IMR-90 (cell line): ENCODE results near the gene UCHL1. TPM values are rescaled to one million over a fixed set of nuclear protein-coding genes. Genes with fewer than 3 reads are reported as not detected.

Source experiments
- ATAC-seq: fragments of 200-7000 bp; cut with Tn5 transposase; 2 replicates; pipeline ENCODE4 v1.9.1; 2020; ENCODE audit warnings: low read depth, mild to moderate bottlenecking, moderate library complexity
- BruUV-seq: library from RNA; stranded (reverse); fragments of 400-500 nt; replicated peaks from 2 replicates; lab custom pipeline; 2021; lab: Mats Ljungman, UMichigan
- CTCF ChIA-PET: fragments of 300-600 bp; formaldehyde crosslinking; extraction: SDS; loops from one replicate; lab custom pipeline; 2021; ENCODE audit warnings: antibody characterized with exemption; lab: Yijun Ruan, JAX
- POLR2A ChIA-PET: fragments of 300-600 bp; sonication (Branson Sonifier 250); formaldehyde crosslinking; loops from one replicate; lab custom pipeline; 2022; ENCODE audit warnings: antibody characterized with exemption; ENCODE audit not compliant: unreplicated experiment; lab: Charles Lee
- DNase-seq: peaks from one replicate; pipeline ENCODE4 v3.0.0; 2013
- H2AFZ ChIP-seq: replicated peaks from 2 replicates; pipeline ENCODE3; 2013; ENCODE audit warnings: low read length, mild to moderate bottlenecking; ENCODE audit not compliant: poor library complexity
- H2AK5ac ChIP-seq: 2 replicates; pipeline ENCODE4 v1.6.1; 2013; ENCODE audit warnings: low read depth, low read length, inconsistent platforms
- H2AK9ac ChIP-seq: replicated peaks from 2 replicates; pipeline ENCODE3; 2013; ENCODE audit warnings: mild to moderate bottlenecking, low read depth, low read length, moderate library complexity; ENCODE audit not compliant: poor library complexity
- H2BK120ac ChIP-seq: 2 replicates; pipeline ENCODE4 v1.6.1; 2013; ENCODE audit warnings: low read depth, low read length, inconsistent platforms
- H2BK15ac ChIP-seq: 3 replicates; pipeline ENCODE4 v1.6.1; 2013; ENCODE audit warnings: low read depth, low read length, inconsistent platforms
- H2BK20ac ChIP-seq: 2 replicates; pipeline ENCODE4 v1.6.1; 2013; ENCODE audit warnings: low read depth, mild to moderate bottlenecking, inconsistent platforms, low read length, moderate library complexity
- H2BK5ac ChIP-seq: 2 replicates; pipeline ENCODE4 v1.6.1; 2013; ENCODE audit warnings: mild to moderate bottlenecking, low read depth, low read length, inconsistent platforms; ENCODE audit not compliant: poor library complexity, severe bottlenecking
- H3K14ac ChIP-seq: replicated peaks from 2 replicates; pipeline ENCODE4 v1.6.1; 2013; ENCODE audit warnings: low read depth, low read length, inconsistent platforms
- H3K18ac ChIP-seq: 2 replicates; pipeline ENCODE4 v1.6.1; 2013; ENCODE audit warnings: low read depth, low read length, control low read depth
- H3K23ac ChIP-seq: 2 replicates; pipeline ENCODE4 v1.6.1; 2013; ENCODE audit warnings: low read depth, low read length, inconsistent platforms
- H3K27ac ChIP-seq: 2 replicates; pipeline ENCODE4 v1.5.1; 2013; ENCODE audit warnings: mild to moderate bottlenecking, control low read depth, low read length; ENCODE audit not compliant: insufficient read depth
- H3K27me3 ChIP-seq: 2 replicates; pipeline ENCODE4 v1.6.1; 2013; ENCODE audit warnings: low read length; ENCODE audit not compliant: control insufficient read depth, insufficient read depth
- H3K36me3 ChIP-seq: 2 replicates; pipeline ENCODE4 v1.6.1; 2013; ENCODE audit warnings: low read length, mixed read lengths; ENCODE audit not compliant: control insufficient read depth, insufficient read depth
- H3K4ac ChIP-seq: 2 replicates; pipeline ENCODE4 v1.6.1; 2013; ENCODE audit warnings: low read depth, low read length, inconsistent platforms
- H3K4me1 ChIP-seq: 2 replicates; pipeline ENCODE4 v1.6.1; 2013; ENCODE audit warnings: low read length, mixed read lengths; ENCODE audit not compliant: control insufficient read depth, insufficient read depth
- H3K4me2 ChIP-seq: 2 replicates; pipeline ENCODE4 v1.6.1; 2013; ENCODE audit warnings: low read depth, mild to moderate bottlenecking, control low read depth, low read length, moderate library complexity
- H3K4me3 ChIP-seq: 2 replicates; pipeline ENCODE4 v1.5.1; 2013; ENCODE audit warnings: low read depth, mild to moderate bottlenecking, control low read depth, low read length, moderate library complexity; ENCODE audit not compliant: insufficient read depth
- H3K56ac ChIP-seq: 2 replicates; pipeline ENCODE4 v1.6.1; 2013; ENCODE audit warnings: low read length, inconsistent platforms; ENCODE audit not compliant: insufficient read depth; ENCODE audit errors: extremely low read depth
- H3K79me1 ChIP-seq, 2 experiments: 2 replicates each; pipeline ENCODE4 v1.6.1; 2013; ENCODE audit warnings: low read length in 2 of 2, inconsistent platforms in 1 of 2, low read depth in 1 of 2
- H3K9ac ChIP-seq: 2 replicates; pipeline ENCODE4 v1.6.1; 2013; ENCODE audit warnings: low read depth, low read length, control low read depth
- H3K9me1 ChIP-seq: 2 replicates; pipeline ENCODE4 v1.6.1; 2013; ENCODE audit warnings: low read length, inconsistent platforms; ENCODE audit not compliant: insufficient read depth
- H3K9me3 ChIP-seq: 2 replicates; pipeline ENCODE4 v1.6.1; 2013; ENCODE audit warnings: low read length; ENCODE audit not compliant: control insufficient read depth, insufficient read depth
- H4K20me1 ChIP-seq: 2 replicates; pipeline ENCODE4 v1.6.1; 2013; ENCODE audit warnings: low read length, inconsistent platforms; ENCODE audit not compliant: insufficient read depth
- H4K5ac ChIP-seq: 2 replicates; pipeline ENCODE4 v1.6.1; 2013; ENCODE audit warnings: mild to moderate bottlenecking, low read depth, low read length, control low read depth
- H4K8ac ChIP-seq, 2 experiments: 2 replicates each; pipeline ENCODE4 v1.6.1; 2013; ENCODE audit warnings: low read depth in 2 of 2, low read length in 2 of 2, control low read depth in 1 of 2, inconsistent platforms in 1 of 2
- H4K91ac ChIP-seq: 2 replicates; pipeline ENCODE4 v1.6.1; 2013; ENCODE audit warnings: low read depth, low read length, inconsistent platforms; ENCODE audit not compliant: insufficient read depth
- CHD1 ChIP-seq: IDR thresholded peaks from 2 replicates; pipeline ENCODE4 v1.6.1; 2012; ENCODE audit warnings: low read depth, low read length, improper control_type of control experiment
- RCOR1 ChIP-seq: IDR thresholded peaks from 2 replicates; pipeline ENCODE4 v1.6.1; 2012; ENCODE audit warnings: mild to moderate bottlenecking, low read length, improper control_type of control experiment; ENCODE audit not compliant: insufficient replicate concordance
- RFX5 ChIP-seq: IDR thresholded peaks from 2 replicates; pipeline ENCODE4 v1.8.0; 2012; ENCODE audit warnings: low read depth, mild to moderate bottlenecking, low read length, moderate library complexity
- WGBS, 2 experiments: methylation state at CpG; one replicate each; pipeline versions ENCODE4 v1.1.5 to v1.1.7; 2013; ENCODE audit warnings: missing lambda C conversion rate in 2 of 2; ENCODE audit not compliant: insufficient read length in 1 of 2; ENCODE audit errors: extremely low coverage in 2 of 2; 5-methylcytosine and 5-hydroxymethylcytosine counted together
- dilution Hi-C: fragments of 300-500 bp; cut with HindIII; formaldehyde crosslinking; loops from one replicate; pipeline ENCODE4 v1.14.3; 2018; ENCODE audit warnings: low sequenced_read_pairs; ENCODE audit not compliant: unreplicated experiment
- in situ Hi-C: fragments of 300-500 bp; cut with MboI; formaldehyde crosslinking; loops from 3 replicates; pipeline ENCODE4 v1.14.3; 2019; ENCODE audit warnings: low sequenced_read_pairs, inconsistent platforms, mixed read lengths
- intact Hi-C: fragments of 100-400 bp; cut with micrococcal nuclease; formaldehyde crosslinking; loops from 2 replicates; pipeline ENCODE4 v1.10.0; 2022
- polyA plus RNA-seq, 3 experiments: library from polyadenylated mRNA; depleted of rRNA; stranded (reverse); fragments of >200 nt; gene quantifications; 2 replicates each; pipeline ENCODE4 v1.2.3, GENCODE V29; 2012; ENCODE audit warnings: low replicate concordance in 1 of 3
- total RNA-seq: library from RNA; depleted of rRNA; stranded (reverse); fragments of >200 nt; gene quantifications from 2 replicates; pipeline ENCODE4 v1.2.3, GENCODE V29; 2012
- TF ChIP-seq, protein P1 (sequence below): fragments of 150-350 bp; IDR thresholded peaks from 2 replicates; pipeline ENCODE4 v1.6.1; 2017; ENCODE audit warnings: mild to moderate bottlenecking, antibody characterized with exemption, low read length, low read depth

Gene UCHL1
- total and polyA plus RNA-seq, 2 of the 4 experiments (the other 2 are of a cell fraction), result 972 to 2,118 TPM

DNA sequence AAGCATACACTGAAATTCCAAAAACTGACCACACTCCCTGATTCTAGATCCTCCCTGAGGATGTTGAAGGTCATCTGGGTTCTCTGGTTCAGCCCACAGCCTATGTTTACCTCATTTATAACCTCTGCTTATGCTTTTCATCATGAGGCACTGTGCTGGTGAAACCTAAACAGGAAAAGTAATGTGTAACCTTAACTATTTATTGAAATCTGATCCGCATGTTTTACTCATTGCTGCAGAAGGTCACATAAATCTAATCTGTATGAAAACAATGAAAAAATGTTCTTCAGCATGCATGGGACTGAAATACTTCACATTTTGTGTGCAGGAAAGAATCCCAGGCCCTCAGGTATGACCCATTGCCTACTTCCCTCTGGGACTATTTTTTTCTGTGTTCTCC, 30.3 kb downstream of the UCHL1 start:
- Histone ChIP-seq H3K36me3 (no peaks in the 10 kb centered on the region), H3K4me3 (no peak overlapping the region), H3K23ac (no peak overlapping the region), H2AK5ac (no peak overlapping the region), H4K20me1 (no peaks in the 10 kb centered on the region), H3K79me1 (no peaks in the 10 kb centered on the region), H2AK9ac (no peak overlapping the region), H3K27me3 (no peaks in the 10 kb centered on the region), H3K4me1 (peaks cover 9% of the 10 kb centered on the region), H3K18ac (no peak overlapping the region; the same call in 1 of the 2 replicates), H2BK15ac (no peak overlapping the region), H2BK5ac (no peak overlapping the region), H2BK20ac (0 out of 2 replicates have a peak overlapping the region, but pooled peaks have one; percentile 21), H3K9ac (no peak overlapping the region), H4K5ac (0 out of 2 replicates have a peak overlapping the region, but pooled peaks have one; percentile 81), H3K14ac (no peak overlapping the region), H3K9me3 (no peaks in the 10 kb centered on the region; the same call in 1 of the 2 replicates), H2BK120ac (no peak overlapping the region), H3K9me1 (0 out of 2 replicates have a peak, but pooled peaks cover 3% of the 10 kb centered on the region), H3K4me2 (peak overlapping the region; percentile 54), H4K8ac (no peak overlapping the region), H4K91ac (no peak overlapping the region), H3K56ac (no peak overlapping the region), H3K27ac (no peak overlapping the region; the same call in 1 of the 2 replicates), H2AFZ (no peak overlapping the region), H3K4ac (no peak overlapping the region)
- peak; percentile 92 for ATAC-seq
- CTCF ChIA-PET, result interaction anchor here (0.7 kb wide), 1 partner anchor 494 kb away, joined by 3 read pairs; no protein-coding TSS in a partner anchor
- BruUV-seq, result no TSS peak
- POLR2A ChIA-PET, result no interaction called here
- in situ Hi-C loops (loop anchor here (10.0 kb wide), 1 partner anchor 598 kb away; no protein-coding TSS in a partner anchor), intact Hi-C loops (no loop called here), dilution Hi-C loops (no loop called here)
- TF ChIP-seq, protein P1, sequence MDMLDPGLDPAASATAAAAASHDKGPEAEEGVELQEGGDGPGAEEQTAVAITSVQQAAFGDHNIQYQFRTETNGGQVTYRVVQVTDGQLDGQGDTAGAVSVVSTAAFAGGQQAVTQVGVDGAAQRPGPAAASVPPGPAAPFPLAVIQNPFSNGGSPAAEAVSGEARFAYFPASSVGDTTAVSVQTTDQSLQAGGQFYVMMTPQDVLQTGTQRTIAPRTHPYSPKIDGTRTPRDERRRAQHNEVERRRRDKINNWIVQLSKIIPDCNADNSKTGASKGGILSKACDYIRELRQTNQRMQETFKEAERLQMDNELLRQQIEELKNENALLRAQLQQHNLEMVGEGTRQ, result no peak
- no peak for TF ChIP-seq CHD1
- no peak for TF ChIP-seq RFX5
- TF ChIP-seq RCOR1, result no peak
- WGBS, 2 experiments, result no CpG with 5 or more reads among the region's 1 CpG
- DNase-seq, result peak; percentile 48
